Kidney epithelial cell (primary cell): Measurements from ENCODE around the gene STX19. TPM values are rescaled to one million over a fixed set of nuclear protein-coding genes. Genes with fewer than 3 reads are reported as not detected.

Experiments
- DNase-seq: peaks from one replicate; pipeline ENCODE4 v3.0.0-alpha.2; 2010; ENCODE audit warnings: low read depth
- H3K27me3 ChIP-seq: 2 replicates; pipeline ENCODE4 v1.6.0; 2011; ENCODE audit warnings: low read length; ENCODE audit not compliant: control insufficient read depth, insufficient read depth
- H3K36me3 ChIP-seq: 2 replicates; pipeline ENCODE4 v1.5.1; 2011; ENCODE audit warnings: low read length; ENCODE audit not compliant: control insufficient read depth, insufficient read depth
- H3K4me3 ChIP-seq: 2 replicates; pipeline ENCODE4 v1.5.1; 2011; ENCODE audit warnings: low read depth, mild to moderate bottlenecking, control low read depth, low read length
- total RNA-seq: library from RNA; depleted of rRNA; stranded (reverse); fragments of >200 nt; gene quantifications from 2 replicates; pipeline ENCODE4 v1.2.3, GENCODE V29; 2015
- TF ChIP-seq, protein P1 (sequence below): IDR thresholded peaks from 2 replicates; pipeline ENCODE4 v1.5.1; 2011; ENCODE audit warnings: mild to moderate bottlenecking, moderate library complexity, low read length, control low read depth, inconsistent platforms; ENCODE audit not compliant: insufficient read depth, poor library complexity, severe bottlenecking

The STX19 gene
- total RNA-seq, 1 donor from 2014 or later, result not detected

DNA sequence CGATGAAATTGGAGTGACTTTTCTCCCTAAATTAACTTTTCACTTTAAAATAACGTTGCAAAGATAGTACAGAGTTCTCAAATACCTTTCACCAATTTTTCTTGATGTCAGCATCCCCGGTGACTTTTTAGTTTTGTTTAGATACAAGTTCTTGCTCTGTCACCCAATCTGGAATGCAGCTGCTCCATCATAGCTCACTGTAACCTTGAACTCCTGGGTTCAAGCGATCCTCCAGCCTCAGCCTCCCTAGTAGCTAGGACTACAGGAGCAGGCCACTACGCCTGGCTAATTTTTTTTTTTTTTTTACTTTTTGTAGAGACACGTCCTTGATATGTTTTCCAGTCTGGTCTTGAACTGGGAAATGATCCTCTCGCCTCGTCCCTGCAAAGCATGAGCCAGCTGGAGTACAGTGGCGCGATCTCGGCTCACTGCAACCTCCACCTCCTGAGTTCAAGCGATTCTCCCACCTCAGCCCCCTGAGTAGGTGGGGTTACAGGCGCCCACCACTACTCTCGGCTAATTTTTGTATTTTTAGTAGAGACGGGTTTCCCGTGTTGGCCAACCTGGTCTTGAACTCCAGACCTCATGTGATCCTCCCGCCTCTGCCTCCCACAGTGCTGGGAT lies 35.2 kb upstream of the STX19 start:
- no peaks in the 10 kb centered on the region for H3K27me3 ChIP-seq
- peak overlapping the region; percentile 76 for H3K4me3 ChIP-seq
- peaks cover 3% of the 10 kb centered on the region for H3K36me3 ChIP-seq
- TF ChIP-seq, protein P1, sequence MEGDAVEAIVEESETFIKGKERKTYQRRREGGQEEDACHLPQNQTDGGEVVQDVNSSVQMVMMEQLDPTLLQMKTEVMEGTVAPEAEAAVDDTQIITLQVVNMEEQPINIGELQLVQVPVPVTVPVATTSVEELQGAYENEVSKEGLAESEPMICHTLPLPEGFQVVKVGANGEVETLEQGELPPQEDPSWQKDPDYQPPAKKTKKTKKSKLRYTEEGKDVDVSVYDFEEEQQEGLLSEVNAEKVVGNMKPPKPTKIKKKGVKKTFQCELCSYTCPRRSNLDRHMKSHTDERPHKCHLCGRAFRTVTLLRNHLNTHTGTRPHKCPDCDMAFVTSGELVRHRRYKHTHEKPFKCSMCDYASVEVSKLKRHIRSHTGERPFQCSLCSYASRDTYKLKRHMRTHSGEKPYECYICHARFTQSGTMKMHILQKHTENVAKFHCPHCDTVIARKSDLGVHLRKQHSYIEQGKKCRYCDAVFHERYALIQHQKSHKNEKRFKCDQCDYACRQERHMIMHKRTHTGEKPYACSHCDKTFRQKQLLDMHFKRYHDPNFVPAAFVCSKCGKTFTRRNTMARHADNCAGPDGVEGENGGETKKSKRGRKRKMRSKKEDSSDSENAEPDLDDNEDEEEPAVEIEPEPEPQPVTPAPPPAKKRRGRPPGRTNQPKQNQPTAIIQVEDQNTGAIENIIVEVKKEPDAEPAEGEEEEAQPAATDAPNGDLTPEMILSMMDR, result no peak
- no peak for DNase-seq

GRCh38 chr3:94062513-94063404 lies 34.4 kb upstream of the STX19 start, which contains the start of the genes DHFR2 and NSUN3:
DHFR2 (minus strand) TSS chr3:94062916; CDS start chr3:94061511, 1,405 bp downstream.
NSUN3 (plus strand) TSS chr3:94063061; CDS start chr3:94063127, 66 bp downstream.
- DNase-seq, result peak; percentile 93

GRCh38 chr3:94061297-94061696 lies 32.9 kb upstream of the STX19 start:
- no peak overlapping the region for H3K4me3 ChIP-seq
- H3K27me3 ChIP-seq, result no peaks in the 10 kb centered on the region
- DNase-seq, result no peak
- H3K36me3 ChIP-seq, result peaks cover 1% of the 10 kb centered on the region
- TF ChIP-seq, protein P1, result no peak

More at GRCh38 chr3:94062513-94063404, 34.4 kb upstream of the STX19 start, which contains the start of the genes DHFR2 and NSUN3:
- no peaks in the 10 kb centered on the region for H3K27me3 ChIP-seq
- TF ChIP-seq, protein P1, result no peak
- peaks cover 3% of the 10 kb centered on the region for H3K36me3 ChIP-seq
- H3K4me3 ChIP-seq, result peak within 1 kb of the TSS; percentile 76

- TF ChIP-seq, protein P1, result no peak
- Histone ChIP-seq H3K4me3 (no peak overlapping the region), H3K36me3 (no peaks in the 10 kb centered on the region), H3K27me3 (no peaks in the 10 kb centered on the region)
- no peak for DNase-seq
Observed at GRCh38 chr3:94050546-94050945, 22.1 kb upstream of the STX19 start.

- DNase-seq, result no peak
- no peak overlapping the region for H3K4me3 ChIP-seq
- TF ChIP-seq, protein P1, result no peak
- H3K36me3 ChIP-seq, result no peaks in the 10 kb centered on the region
- H3K27me3 ChIP-seq, result no peaks in the 10 kb centered on the region
Observed at GRCh38 chr3:94049267-94049666, 20.9 kb upstream of the STX19 start.
